ENCODE measurements around the gene CUTC.

The CUTC gene

DNA sequence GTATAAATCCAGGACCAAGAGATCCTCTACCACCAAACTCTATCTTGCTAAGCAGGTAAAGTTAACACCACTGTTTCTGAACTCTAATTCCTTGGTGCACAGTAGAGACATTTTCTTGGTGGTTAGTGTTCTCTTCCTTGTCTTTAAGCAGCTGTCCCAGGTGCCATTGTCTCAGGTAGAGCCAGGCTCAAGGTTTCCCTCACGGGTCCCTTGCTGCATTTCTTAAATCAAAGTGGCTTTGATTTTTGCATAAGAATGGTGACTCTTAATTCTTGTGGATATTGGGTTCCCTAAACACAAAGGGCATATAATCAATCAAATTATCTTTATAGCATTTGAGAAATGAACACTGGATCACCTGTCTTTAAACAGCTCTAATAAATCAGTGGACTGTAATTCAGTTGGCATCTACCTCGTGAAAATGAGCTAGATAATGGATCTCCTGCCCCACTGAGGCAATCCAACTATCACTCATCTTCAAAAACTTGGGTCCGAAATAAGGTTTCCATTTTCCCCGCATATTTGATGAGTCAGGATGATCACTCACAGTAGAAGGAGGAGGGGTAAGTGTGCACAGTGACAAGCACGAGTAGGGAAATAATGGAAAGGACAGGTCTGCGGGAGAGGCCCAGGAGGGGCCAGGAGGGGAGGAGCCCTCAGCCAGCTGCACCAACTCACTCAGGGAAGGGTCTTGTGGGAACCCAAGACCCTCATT lies 52.9 kb downstream of the CUTC start:
- no peak for DNase-seq

DNA sequence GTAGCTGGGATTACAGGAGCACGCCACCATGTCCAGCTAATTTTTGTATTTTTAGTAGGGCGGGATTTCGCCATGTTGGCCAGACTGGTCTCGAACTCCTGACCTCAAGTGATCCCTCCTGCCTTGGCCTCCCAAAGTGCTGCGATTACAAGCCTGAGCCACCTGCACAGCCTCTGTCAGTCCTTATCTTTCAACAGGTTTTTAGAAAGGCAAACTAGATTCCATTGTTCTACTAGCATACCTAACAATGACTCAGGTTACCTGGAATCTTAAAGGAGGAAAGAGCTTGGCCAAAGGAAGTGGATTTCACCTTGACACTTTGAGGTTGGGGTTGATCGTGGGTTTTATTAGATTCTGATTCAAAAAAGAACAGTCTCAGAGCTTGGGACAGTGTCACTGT lies 53.6 kb downstream of the CUTC start:
- no peak for DNase-seq

DNA sequence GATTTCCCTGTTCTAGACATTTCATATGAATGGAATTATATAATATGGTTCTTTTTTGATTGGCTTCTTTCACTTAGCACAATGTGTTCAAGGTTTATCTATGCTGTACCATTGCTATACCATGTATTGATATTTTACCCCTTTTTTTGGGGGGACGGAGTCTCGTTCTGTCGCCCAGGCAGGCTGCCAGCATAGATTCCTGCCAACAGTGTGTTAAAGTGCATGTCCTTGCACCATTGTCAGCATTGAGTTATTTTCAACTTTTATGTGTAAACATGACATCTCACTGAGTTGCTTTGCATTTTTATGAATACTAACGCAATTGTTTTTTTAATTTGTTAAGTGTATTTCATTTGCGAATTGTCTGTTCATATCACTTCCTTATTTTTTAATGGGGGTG lies 55.3 kb downstream of the CUTC start:
- DNase-seq, result no peak

DNA sequence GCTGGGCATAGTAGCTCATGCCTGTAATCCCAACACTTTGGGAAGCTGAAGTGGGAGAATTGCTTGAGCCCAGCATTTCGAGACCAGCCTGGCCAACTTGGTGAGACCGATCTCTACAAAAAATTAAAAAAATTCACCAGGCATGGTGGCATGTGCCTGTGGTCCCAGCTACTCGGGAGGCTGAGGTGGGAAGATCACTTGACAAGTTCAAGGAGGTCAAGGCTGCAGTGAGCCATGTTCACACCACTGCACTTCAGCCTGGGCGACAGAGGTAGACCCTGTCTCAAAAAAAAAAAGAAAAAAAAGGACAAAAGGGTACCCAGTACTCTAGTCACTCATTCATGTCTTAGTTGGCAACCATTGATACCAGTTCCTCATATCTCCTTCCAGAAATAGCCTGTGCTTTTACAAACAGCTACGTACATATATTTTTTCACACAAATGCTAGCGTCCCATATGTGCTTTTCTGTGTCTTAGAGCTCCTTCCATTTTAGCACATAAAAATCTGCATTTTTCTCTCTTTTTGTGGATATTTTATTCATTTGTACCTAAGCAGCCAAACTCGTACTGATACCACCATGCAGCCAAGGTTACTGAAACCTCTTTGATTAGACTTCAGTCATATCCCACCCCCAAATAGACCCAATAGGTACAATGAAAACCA lies 55.9 kb downstream of the CUTC start:
- DNase-seq, result no peak

DNA sequence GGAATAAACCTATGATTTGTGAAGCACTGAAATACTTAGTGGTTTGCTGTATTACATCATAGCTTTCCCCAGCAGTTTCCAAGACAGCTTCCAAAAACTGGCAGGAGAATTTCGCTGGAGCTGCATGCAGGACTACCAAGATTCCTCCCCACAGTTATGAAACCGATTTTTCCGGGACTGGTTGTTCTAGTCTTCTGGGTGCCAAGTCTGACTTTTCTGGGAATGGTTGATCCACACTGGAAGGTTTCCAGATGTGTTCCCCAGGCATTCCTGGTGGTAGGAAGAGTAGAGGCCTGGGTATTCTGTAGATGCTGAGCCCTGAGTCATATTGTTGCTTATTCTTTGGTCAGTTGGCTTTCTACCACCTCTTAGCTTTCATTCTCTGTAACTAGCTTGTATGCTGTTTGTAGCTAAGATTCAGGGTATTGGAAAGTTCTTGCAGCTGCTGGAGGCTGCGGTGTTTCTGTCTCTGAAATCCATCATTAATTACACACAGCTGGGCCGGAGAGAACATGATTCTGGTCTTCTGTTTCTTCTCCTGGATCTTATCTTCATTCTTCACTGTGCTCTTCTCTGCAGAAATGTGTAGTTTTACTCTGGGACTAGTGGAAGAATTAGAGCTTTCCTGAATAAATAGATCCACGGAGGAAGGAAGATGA lies 56.7 kb downstream of the CUTC start:
- no peak for DNase-seq

DNA sequence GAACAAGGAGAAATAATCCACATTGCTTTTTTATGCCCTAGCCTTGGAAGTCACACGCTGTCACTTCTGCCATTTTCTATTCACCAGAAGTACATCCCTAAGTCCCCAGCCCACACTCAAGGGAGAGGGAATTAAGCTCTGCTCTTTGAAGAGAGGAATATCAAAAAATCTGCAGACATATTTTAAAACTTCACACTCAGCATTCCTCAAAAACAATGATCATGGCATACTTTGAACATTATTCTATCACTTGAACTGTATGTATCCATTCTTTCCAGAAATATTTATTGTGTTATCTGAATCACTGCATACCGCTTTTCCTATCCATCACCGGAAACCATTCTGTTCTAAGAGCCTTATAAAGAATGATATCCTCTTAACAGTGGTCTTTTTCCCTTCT lies 59.8 kb downstream of the CUTC start:
- no peak for DNase-seq

DNA sequence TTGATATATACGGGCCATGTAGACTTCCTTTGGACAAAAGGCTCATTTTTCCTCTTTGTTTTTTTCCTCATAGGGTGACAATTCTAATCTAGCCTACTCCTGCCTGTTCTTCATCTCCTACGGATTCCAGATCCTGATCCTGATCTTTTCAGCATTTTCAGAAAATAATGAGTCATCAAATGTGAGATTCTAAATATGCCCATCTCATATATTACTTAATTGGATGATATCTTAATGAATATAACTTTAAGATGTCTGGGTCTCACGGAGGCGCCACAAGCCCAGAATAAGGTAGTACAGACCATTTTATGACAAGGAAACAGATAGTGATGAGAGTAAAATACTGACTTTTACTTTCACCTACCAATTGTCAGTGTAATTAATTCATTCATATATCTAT lies 61.8 kb downstream of the CUTC start:
- no peak for DNase-seq

DNA sequence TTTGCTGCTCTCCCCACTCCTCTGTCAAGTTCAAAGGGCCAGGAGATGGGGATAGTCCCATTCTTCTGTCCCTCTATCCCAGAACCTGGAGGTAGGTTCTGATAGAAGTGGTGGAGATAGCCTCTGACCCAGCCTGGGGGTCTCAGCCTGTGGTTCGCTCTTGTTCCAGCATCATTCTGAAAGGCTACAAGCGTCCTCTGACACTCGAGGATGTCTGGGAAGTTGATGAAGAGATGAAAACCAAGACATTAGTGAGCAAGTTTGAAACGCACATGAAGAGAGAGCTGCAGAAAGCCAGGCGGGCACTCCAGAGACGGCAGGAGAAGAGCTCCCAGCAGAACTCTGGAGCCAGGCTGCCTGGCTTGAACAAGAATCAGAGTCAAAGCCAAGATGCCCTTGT lies 64.9 kb downstream of the CUTC start:
- DNase-seq, result no peak

DNA sequence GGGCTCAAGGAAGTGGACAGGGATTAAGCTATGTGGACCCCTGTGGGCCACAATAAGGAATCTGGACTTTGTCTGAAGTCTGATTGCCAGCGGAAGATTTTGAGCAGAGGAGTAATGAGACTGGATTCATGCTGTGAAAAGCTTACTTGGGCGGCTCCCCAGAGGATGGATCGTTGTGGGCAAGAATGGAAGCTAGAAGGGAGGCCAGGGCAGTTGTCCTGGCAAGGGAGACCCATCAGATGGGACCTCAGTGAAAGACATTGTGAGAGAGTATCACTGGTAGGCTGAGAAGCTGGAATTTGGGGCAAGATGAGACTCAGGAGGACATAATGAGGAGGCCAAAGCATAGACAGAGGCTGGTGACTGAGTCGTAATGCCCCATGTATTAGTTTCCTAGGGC lies 66.0 kb downstream of the CUTC start:
- no peak for DNase-seq

DNA sequence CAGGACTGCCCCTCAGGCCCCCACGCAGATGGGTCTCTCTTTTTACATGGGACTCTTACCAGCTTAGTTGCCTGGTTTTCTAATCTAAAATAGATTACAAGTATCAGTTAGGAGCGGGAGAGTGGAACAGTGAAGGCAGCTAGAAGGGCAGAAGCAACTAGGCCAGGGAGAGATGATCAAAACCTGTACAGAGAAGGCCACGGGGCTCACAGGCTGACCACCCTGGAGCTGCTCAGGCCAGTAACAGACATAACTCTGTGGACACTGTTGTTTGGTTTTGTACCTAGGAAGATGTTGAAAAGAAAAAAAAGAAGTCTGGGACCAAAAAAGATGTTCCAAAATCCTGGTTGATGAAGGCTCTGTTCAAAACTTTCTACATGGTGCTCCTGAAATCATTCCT lies 66.9 kb downstream of the CUTC start:
- DNase-seq, result no peak

DNA sequence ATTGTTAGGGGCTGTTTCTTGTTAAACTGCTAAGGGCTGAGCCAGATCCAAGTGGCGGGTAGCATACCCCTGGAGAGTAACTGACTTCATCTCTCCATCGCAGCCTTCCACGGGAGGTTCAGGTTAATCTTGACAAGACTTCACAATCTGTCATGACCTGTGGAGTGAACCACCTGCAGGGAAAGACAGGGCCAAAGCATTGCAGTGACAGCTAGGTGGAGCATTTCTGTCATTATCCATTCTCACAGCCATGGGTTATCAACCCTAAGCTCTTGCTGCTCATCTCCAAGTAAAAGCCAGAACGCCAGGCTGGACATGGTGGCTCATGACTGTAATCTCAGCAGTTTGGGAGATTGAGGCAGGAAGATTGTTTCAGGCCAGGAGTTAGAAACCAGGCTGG lies 67.6 kb downstream of the CUTC start:
- no peak for DNase-seq

DNA sequence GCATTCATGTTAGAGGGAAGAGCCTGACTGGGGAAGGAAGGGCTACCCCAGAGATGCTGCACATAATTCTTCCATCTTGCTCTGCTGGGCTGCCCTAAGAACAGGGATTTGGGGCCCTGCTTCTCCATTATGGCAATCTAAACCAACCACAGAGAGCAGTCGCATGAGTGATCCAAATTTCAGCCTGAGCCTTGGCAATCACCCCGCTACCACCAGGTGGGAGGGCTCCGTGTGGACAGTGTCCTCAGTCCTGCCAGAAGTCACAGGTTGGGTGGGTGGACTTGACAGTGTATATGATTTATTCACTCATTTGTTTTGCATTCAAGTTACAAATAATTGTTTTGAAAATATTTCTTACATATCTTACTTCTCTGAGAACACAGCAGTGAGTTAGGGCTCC lies 72.4 kb downstream of the CUTC start:
- no peak for DNase-seq

DNA sequence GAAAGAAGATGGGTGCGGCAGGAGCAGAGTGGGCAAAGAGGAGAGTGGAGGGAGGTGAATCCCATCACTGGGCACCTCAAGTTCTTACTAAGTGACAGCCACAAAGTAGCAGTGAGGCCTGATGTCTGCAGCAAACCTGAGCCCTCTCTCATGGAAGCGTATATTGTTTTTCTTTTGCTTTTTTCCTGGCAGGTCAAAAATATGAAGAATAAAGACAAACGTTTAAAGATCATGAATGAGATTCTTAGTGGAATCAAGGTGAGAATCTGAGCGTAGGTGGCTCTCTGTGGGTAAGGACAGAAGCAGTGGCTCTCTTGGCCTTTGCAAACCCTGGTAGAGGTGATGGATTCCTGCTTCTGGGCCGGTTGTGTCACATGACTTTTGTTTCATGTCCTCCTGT lies 73.2 kb downstream of the CUTC start:
- no peak for DNase-seq
